ENCODE data around the gene POTEI. TPM values are rescaled to one million over a fixed set of nuclear protein-coding genes. Genes with fewer than 3 reads are reported as not detected.
"Not testable (repeated sequence)": the region's sequence is repeated elsewhere in the genome, so short reads cannot be mapped to it uniquely, and the experiment has no call there.

Gene POTEI
- total RNA-seq, 1 experiment from 2014 or later, result 1.2 TPM

DNA sequence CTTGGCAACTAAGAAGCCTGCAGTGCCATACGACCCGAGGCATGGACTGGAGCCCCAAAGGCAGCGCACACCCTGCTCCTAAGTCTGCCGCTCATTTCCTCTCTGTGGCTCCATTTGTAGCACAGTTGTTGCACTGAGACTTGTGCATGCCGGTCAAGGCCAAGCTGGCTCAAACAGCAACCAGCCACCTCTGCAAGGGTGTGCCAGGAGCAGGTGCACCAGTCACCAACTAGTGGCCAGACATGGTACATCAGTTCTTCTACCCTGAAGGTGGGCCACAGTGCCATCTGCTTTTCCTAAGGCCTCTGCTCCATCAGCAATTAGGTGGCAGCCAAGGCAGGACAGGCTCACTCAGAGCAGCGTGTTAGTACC, 54.4 kb downstream of the POTEI start:
- H3K4me1 ChIP-seq (ENCODE audit: insufficient read depth, low read length); H3K9me3 Mint-ChIP-seq; H4K20me1 ChIP-seq (ENCODE audit: control insufficient read depth, insufficient read depth, insufficient read length); H3K23ac ChIP-seq (ENCODE audit: insufficient read length, low read depth, low read length); H2BK12ac ChIP-seq (ENCODE audit: insufficient read length, low read depth, low read length); H3K4ac ChIP-seq (ENCODE audit: low read depth, low read length); H3K79me2 ChIP-seq (ENCODE audit: insufficient read depth, low read length); H3T11ph ChIP-seq (ENCODE audit: low read length); H3K27me3 Mint-ChIP-seq (ENCODE audit: low read depth); H3K27me3 ChIP-seq (ENCODE audit: insufficient read depth, low read length); H2BK120ac ChIP-seq (ENCODE audit: low read depth, low read length, poor library complexity, severe bottlenecking); H2AFZ ChIP-seq (ENCODE audit: low read length); H2BK5ac ChIP-seq (ENCODE audit: insufficient read length, low read length); H3K18ac ChIP-seq (ENCODE audit: insufficient read length, low read depth, low read length); H3K9me3 ChIP-seq (ENCODE audit: control insufficient read depth, low read depth, low read length); H2AK5ac ChIP-seq (ENCODE audit: insufficient read length, low read length); H3K4me1 Mint-ChIP-seq; H3K4me2 ChIP-seq (ENCODE audit: insufficient read depth, insufficient read length, low read length); H3K14ac ChIP-seq (ENCODE audit: insufficient read depth, low read length); H2BK15ac ChIP-seq (ENCODE audit: low read depth, low read length); H4K5ac ChIP-seq (ENCODE audit: insufficient read length, low read depth, low read length); H3K36me3 Mint-ChIP-seq (ENCODE audit: insufficient read depth in 1 of 3, low read depth in 3 of 3); H3K27ac Mint-ChIP-seq; H3K23me2 ChIP-seq (ENCODE audit: insufficient read length, low read depth, low read length, poor library complexity, severe bottlenecking); H3K9ac ChIP-seq (ENCODE audit: extremely low read depth, insufficient read length, low read length); H4K8ac ChIP-seq (replicated peaks; ENCODE audit: insufficient read length, low read depth, low read length); H3K79me1 ChIP-seq (ENCODE audit: insufficient read depth, low read depth, low read length, poor library complexity, severe bottlenecking); H3K4me3 Mint-ChIP-seq; H2BK20ac ChIP-seq (ENCODE audit: low read depth, low read length, poor library complexity, severe bottlenecking); H3K27ac ChIP-seq (ENCODE audit: insufficient read length, low read depth, low read length); H4K91ac ChIP-seq (ENCODE audit: insufficient read length, low read depth, low read length); H3K56ac ChIP-seq (ENCODE audit: insufficient read length, low read depth, low read length): not testable (repeated sequence)
- WGBS (ENCODE audit: extremely low coverage, insufficient read length, low lambda C conversion rate), result no CpG with 5 or more reads among the region's 6 CpGs
- peak; percentile 25 for DNase-seq
- TF ChIP-seq, protein P1, sequence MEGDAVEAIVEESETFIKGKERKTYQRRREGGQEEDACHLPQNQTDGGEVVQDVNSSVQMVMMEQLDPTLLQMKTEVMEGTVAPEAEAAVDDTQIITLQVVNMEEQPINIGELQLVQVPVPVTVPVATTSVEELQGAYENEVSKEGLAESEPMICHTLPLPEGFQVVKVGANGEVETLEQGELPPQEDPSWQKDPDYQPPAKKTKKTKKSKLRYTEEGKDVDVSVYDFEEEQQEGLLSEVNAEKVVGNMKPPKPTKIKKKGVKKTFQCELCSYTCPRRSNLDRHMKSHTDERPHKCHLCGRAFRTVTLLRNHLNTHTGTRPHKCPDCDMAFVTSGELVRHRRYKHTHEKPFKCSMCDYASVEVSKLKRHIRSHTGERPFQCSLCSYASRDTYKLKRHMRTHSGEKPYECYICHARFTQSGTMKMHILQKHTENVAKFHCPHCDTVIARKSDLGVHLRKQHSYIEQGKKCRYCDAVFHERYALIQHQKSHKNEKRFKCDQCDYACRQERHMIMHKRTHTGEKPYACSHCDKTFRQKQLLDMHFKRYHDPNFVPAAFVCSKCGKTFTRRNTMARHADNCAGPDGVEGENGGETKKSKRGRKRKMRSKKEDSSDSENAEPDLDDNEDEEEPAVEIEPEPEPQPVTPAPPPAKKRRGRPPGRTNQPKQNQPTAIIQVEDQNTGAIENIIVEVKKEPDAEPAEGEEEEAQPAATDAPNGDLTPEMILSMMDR (conservative IDR thresholded peaks at IDR 0.05), result peak; percentile 46; the same call in 2 of the 3 replicates

DNA sequence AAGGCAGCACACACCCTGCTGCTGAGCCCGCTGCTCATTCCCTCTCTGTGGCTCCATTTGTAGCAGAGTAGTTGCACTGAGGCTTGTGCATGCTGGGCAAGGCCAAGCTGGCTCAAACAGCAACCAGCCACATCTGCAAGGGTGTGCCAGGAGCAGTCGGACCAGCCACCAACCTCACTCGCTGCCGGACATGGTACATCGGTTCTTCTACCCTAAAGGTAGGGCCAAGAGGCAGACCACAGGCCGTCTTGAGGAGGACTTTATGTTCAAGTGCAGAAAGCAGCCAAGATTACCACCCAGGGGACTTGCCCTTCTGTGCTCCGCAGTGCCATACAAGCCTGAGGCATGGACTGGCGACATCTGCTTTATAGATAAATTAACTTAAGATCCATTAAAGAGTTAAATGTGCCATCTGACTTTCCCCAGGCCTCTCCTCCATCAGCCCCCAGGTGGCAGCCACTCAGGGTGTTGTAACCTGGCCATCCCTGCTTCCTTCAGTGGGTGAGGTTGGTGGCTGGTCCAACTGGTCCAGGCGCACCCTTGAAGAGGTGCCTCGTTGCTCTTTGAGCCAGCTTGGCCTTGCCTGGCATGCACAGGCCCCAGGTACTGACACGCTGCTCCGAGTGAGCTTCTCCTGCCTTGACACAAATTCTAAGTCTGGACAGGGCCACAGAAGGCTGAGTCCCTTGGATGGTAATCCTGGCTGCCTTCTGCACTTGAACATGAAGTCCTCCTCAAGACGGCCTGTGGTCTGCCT, 55.0 kb downstream of the POTEI start:
- not testable (repeated sequence) for H4K8ac ChIP-seq (replicated peaks; ENCODE audit: insufficient read length, low read depth, low read length); H3K23me2 ChIP-seq (ENCODE audit: insufficient read length, low read depth, low read length, poor library complexity, severe bottlenecking); H3K18ac ChIP-seq (ENCODE audit: insufficient read length, low read depth, low read length); H2BK120ac ChIP-seq (ENCODE audit: low read depth, low read length, poor library complexity, severe bottlenecking); H3K4me1 Mint-ChIP-seq; H2BK12ac ChIP-seq (ENCODE audit: insufficient read length, low read depth, low read length); H2BK5ac ChIP-seq (ENCODE audit: insufficient read length, low read length); H3K56ac ChIP-seq (ENCODE audit: insufficient read length, low read depth, low read length); H3T11ph ChIP-seq (ENCODE audit: low read length); DNase-seq; H3K9me3 Mint-ChIP-seq; H2BK15ac ChIP-seq (ENCODE audit: low read depth, low read length); H3K14ac ChIP-seq (ENCODE audit: insufficient read depth, low read length); H2AFZ ChIP-seq (ENCODE audit: low read length); H2BK20ac ChIP-seq (ENCODE audit: low read depth, low read length, poor library complexity, severe bottlenecking); H3K27ac Mint-ChIP-seq; H3K9me3 ChIP-seq (ENCODE audit: control insufficient read depth, low read depth, low read length); H3K27me3 ChIP-seq (ENCODE audit: insufficient read depth, low read length); H3K79me2 ChIP-seq (ENCODE audit: insufficient read depth, low read length); H3K27me3 Mint-ChIP-seq (ENCODE audit: low read depth); H3K79me1 ChIP-seq (ENCODE audit: insufficient read depth, low read depth, low read length, poor library complexity, severe bottlenecking); H3K9ac ChIP-seq (ENCODE audit: extremely low read depth, insufficient read length, low read length); H3K27ac ChIP-seq (ENCODE audit: insufficient read length, low read depth, low read length); H3K4me1 ChIP-seq (ENCODE audit: insufficient read depth, low read length); H4K5ac ChIP-seq (ENCODE audit: insufficient read length, low read depth, low read length); H3K4ac ChIP-seq (ENCODE audit: low read depth, low read length); H3K23ac ChIP-seq (ENCODE audit: insufficient read length, low read depth, low read length); H2AK5ac ChIP-seq (ENCODE audit: insufficient read length, low read length); H3K4me3 Mint-ChIP-seq; H4K20me1 ChIP-seq (ENCODE audit: control insufficient read depth, insufficient read depth, insufficient read length); H3K4me2 ChIP-seq (ENCODE audit: insufficient read depth, insufficient read length, low read length); H4K91ac ChIP-seq (ENCODE audit: insufficient read length, low read depth, low read length); H3K36me3 Mint-ChIP-seq (ENCODE audit: insufficient read depth in 1 of 3, low read depth in 3 of 3)
- no CpG with 5 or more reads among the region's 13 CpGs for WGBS (ENCODE audit: extremely low coverage, insufficient read length, low lambda C conversion rate)

Measured in H9 (cell line).